DND-41 (cell line): ENCODE results near the gene OR5B3.

Source experiments
- CTCF ChIP-seq: IDR thresholded peaks from 2 replicates; pipeline ENCODE4 v1.5.1; 2012; ENCODE audit warnings: borderline replicate concordance, low read length, moderate library complexity, mild to moderate bottlenecking; ENCODE audit not compliant: poor library complexity, severe bottlenecking; ENCODE audit errors: extremely low read depth
- EZH2 ChIP-seq: IDR thresholded peaks from 3 replicates; pipeline ENCODE4 v1.6.1; 2012; ENCODE audit warnings: borderline replicate concordance, low read depth, mild to moderate bottlenecking, moderate library complexity, low read length, inconsistent platforms; ENCODE audit not compliant: severe bottlenecking

- no peak for TF ChIP-seq CTCF
- no peak for TF ChIP-seq EZH2
These were observed 27.0 kb upstream of the OR5B3 start for GRCh38 chr11:58433638-58434203.
